Muscle of arm (tissue), 12 donors: Measurements from ENCODE around the gene OSBPL8. TPM values are rescaled to one million over a fixed set of nuclear protein-coding genes. Genes with fewer than 3 reads are reported as not detected.

Experiments
- DNase-seq: peaks from one replicate; pipeline ENCODE4 v3.0.0-alpha.2; 2013
- polyA plus RNA-seq, 12 donors: library from polyadenylated mRNA; unstranded; fragments of 120-200 nt; gene quantifications; one replicate each; pipeline ENCODE4 v1.2.1, GENCODE V29; 2013; ENCODE audit not compliant: insufficient read length in 12 of 12

Gene OSBPL8
- polyA plus RNA-seq, 12 donors, result 23.2 to 45.3 (median 34.2) TPM; not detected in 1

DNA sequence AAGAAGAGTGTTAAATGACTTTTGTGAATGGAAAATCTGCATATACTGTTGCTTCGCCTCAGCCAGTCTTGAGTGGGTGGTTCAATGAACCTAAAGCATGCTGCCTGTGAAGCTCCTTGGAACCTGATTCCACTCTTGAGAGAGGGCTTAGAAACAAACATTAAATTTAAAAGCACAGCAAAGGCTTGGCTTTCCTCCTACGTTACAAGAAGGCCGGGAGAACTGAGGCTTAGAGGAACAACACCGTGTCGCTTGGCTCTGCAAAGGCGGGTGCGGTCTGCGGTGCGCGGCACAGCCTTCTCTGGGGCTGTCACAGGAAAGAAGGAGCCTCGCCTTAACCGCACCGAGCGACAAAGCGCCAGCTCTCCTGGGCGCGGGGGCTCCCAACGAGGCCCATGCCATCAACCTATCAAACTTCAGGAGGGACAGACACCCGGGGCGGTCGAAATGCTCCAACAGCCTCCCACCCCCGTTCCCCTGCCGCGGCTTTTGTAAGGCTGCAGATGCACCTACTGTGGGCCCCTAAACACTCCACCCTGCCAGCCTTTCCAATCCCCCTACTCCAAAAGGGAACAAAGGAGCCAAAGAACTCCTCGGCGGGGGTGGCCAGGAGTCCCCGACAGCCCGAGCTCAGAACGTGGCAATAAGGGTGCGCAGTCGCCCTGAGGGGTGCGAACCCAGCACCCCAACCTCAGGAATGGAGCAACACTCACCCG is 729 bp downstream of the OSBPL8 start:
- DNase-seq, result peak; percentile 55

- DNase-seq, result no peak
These were observed 3.2 kb downstream of the OSBPL8 start for GRCh38 chr12:76556368-76556767.

GRCh38 chr12:76555797-76556196 is 3.8 kb downstream of the OSBPL8 start:
- DNase-seq, result no peak

DNA sequence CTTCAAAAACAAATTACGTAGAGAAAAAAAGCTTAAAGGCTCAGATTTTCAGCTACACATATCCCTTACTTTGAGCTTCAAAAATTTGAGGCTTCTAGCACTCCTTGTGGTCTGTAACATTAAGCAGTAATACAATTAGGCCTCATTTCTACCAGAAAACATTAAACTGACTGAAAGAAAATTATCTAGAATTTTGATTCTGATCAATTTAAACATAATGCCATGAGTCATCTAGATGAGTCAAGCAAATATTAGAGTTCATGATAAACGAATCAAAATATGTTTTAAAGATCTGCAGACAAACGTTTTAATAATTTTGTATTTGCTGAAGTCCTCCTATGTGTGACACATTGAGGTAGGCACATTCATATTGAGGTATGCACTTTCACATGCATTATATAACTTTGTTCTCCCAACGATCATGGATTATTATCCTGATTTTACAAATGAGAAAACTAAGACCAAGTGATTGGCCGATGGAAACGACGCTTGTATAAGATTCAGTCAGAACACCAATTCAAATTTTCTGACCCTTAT is 4.3 kb downstream of the OSBPL8 start:
- no peak for DNase-seq

GRCh38 chr12:76554405-76555230 is 5.0 kb downstream of the OSBPL8 start:
- DNase-seq, result no peak

DNA sequence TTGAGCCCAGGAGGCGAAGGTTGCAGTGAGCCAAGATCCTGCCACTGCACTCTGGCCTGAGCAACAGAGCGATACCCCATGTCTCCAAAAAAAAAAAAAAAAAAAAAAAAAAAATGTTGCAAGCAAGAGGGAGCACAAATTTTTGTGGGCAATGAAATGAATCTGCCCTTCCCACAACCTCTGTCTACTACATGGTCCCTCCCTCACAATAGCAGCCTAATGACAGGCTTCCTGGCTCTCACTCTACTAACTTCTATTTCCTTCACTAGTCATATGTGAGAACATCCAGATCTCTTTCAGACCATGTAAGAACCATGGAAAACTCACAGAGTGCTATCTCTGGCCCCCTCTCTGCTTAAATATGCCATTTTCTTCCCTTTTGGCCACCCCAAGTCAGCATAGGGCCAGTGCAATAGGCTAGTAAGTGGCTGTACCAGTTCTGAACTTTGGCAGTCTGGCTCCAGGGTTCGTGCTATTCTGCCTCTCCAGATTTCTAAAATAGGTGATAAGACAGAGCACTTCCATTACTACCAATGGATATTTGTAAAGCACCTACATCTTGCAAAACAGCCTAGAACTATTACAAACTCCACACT is 7.1 kb downstream of the OSBPL8 start:
- DNase-seq, result no peak

GRCh38 chr12:76551482-76551888 is 8.1 kb downstream of the OSBPL8 start:
- DNase-seq, result no peak

- DNase-seq, result no peak
These were observed 10.4 kb downstream of the OSBPL8 start for GRCh38 chr12:76549131-76549530.

DNA sequence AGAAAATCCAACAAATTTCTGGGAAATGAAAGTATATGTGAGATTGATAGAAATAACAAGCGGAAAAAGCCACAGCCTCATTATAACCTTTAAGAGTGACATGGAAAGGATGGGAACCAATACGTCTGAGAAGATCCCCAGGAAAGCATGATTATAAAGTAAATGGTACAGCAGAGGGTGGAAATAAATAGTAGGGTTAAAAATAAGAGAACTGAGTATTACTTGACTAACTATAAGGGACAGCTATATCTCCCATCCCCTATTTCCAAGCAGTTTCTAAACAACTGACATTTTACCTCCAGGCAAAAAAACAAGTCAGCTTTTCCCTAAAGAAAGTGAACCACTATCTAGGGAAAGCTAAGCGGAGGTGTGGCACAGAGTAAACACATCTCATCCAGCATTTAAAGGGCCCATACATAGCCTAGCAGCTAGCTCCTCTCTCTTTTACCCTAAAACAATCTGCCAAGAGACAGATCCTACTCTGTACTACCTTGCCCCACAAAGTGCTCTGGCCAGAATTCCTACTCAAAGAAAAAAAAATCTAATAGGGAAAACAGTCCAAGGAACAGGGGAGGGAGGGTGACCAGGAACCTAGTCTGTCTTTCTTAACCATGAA is 11.2 kb downstream of the OSBPL8 start:
- DNase-seq, result no peak

DNA sequence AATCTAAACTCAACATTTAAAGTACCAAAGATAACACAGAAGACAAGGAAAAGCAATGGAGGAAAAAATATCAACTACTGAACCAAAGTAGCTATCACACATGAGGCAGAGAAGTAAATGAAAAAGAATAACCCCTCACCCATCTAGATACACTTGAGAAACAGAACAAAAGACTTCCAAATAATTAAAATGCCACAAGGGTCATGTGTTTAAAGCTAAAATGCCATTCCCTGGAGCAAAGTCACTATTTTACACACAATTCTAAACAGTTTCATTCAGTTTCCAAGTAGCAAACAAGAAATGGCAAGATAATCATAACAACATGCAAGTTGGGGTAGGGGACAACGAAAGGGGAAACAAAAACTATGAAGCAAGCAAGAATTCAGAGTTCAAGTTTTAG is 12.0 kb downstream of the OSBPL8 start:
- DNase-seq, result no peak

DNA sequence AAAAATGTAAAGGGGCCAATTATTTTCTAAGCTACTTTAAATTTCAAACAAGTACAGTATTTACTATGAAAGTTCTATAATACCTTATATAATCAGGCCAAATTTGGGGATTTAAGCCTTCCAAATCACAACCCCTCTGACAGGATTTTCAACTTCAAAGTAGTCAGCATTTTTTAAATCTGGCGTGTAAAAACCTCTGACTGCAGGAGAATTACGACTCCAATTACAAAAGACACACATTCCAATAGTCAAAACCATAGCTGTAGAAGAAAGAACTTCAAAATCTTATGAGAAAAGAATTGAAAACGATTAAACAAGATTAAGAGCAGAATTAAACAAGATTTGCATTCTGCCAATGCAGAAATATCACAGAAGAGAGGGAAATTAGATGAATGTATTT is 12.7 kb downstream of the OSBPL8 start:
- DNase-seq, result no peak

GRCh38 chr12:76545486-76545885 is 14.1 kb downstream of the OSBPL8 start:
- no peak for DNase-seq

- no peak for DNase-seq
These were observed 14.8 kb downstream of the OSBPL8 start for GRCh38 chr12:76544601-76545261.

DNA sequence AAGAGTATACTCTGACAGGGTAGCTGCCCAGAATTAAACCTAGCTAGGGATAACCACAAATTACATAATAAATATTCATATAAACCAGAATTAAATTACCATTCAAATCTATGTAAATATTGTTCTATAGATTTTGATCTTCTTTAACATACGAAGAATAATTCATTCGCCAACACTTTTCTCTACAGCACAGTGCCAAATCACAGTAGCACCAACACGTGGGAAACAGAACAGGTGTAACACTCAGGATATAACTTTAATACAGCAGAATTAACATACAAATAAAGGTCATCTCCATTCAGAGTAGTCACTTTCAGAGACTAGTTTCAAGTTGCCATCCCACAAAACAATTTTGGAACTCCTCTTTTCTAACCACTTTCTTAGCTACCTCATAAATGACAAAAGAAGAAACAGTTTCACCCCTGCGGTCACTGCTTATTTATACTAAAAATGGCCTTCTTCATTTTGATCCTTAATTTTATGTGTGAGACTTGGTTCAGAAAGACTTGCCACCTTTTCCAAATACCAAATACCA is 15.7 kb downstream of the OSBPL8 start:
- no peak for DNase-seq

- no peak for DNase-seq
These were observed 16.7 kb downstream of the OSBPL8 start for GRCh38 chr12:76542908-76543307.

GRCh38 chr12:76539727-76540126 is 19.8 kb downstream of the OSBPL8 start:
- no peak for DNase-seq

DNA sequence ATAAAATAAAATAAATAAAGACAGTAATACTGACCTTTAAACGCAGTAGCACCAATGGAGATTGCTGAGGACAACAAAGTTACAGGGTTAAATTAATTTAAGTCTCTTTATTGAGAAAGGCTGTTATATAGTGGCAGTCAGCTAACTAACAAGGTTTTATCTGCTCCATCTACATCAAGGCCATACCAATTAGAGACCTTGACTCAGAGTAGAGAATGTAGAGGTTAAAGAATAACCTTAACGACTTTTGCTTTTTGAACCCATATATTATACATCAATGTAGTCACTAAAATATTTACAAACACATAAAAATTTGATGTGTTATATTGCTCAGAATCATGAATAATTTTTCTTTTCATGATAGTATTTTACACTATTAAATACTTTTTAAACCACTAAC is 21.6 kb downstream of the OSBPL8 start:
- DNase-seq, result no peak

DNA sequence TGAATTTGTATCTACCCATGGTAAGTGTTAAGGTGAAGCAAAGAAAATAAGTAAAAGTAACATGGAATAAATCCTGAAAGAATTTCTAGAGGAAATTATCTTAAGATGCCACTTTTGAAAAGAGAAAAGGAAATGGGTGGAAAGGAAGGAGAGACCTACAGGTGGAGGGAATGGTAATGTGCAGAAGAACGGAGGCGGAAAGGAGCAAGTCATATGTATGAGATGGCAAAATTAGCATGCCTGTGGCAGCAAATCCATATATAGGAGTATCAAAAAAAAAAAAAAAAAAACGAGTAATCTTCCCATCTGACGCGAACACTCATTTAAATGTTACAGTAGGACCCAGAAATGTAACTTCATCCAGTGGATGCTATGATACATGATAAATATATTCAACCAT is 23.0 kb downstream of the OSBPL8 start:
- DNase-seq, result no peak

DNA sequence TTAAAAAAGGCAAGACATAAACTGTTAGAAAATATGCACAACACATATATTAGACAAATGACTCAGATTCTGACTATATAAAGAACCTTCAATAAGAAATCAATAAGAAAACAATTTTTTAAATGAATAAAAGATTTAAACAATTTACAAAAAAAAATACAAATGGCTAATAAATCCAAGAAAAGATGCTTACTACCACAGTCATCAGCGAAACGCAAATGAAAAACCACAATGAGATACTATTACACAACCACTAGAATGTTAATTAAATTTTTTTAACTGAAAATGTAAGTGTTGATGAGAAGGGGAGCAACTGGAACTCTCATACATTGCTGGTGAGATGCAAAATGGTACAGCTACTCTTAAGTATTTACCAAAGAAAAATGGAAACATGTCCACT is 24.4 kb downstream of the OSBPL8 start:
- no peak for DNase-seq

DNA sequence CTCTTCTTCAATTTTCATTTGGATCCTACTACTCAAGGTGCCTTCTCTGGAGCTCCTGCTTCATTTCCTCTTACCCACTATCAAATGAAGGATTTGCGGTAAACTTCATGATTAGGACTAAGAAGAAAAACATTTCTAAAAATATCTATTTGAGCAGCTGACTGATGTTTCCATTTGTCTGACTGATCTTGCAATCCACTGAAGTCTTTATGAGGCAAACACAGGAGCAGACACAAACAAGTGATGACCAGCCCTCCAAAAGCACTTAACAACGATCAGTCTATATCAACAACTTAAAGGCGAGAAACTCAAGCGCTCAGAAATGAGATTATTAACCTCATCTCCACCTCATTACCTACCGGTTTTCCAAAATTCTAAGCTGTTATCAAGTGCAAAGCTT is 26.2 kb downstream of the OSBPL8 start:
- DNase-seq, result no peak

DNA sequence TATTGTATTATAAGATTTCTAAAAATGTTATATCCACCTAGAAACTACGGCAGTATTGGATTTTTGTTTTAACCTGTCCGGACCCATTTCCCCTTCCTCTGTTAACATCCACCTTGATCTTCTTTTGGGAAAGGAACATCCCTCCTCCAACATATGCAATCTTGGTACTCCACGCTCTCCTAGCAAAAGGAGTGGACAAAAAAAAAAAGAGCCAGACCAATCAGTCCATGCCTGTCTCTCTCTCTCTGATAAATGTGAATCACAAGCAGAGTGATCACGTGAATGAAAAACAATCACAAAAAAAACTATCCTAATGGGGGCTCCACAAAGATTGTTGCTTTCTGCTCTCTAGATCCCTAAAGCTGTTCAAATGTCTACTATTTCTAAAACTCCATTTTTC is 27.1 kb downstream of the OSBPL8 start:
- DNase-seq, result no peak
